ENCODE data around the gene PROS1.

The PROS1 gene

DNA sequence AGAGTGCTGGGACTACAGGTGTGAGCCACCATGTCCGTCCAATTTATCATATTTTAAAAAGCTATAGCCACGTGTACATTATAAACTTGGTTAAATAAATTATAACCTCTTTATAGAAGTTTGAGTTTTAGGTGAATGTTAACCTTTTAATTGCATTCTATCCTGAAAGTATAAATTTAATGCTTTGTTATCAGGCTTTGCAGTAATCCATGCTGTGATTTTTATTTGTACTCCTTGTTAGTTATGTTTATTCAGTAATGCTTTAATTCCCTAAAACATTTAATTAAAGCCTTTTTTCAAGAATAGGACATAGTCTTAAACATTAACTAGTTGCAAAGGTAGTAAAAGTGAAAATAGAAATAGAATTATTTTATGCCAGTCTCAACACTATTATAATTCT, 17.9 kb upstream of the PROS1 start:
- no peak for TF ChIP-seq CTCF (IDR thresholded peaks at IDR 0.05; ENCODE audit: borderline replicate concordance, insufficient read depth, low read depth, low read length)
- no peak overlapping the region for H3K4me3 ChIP-seq (ENCODE audit: low read depth, low read length)

DNA sequence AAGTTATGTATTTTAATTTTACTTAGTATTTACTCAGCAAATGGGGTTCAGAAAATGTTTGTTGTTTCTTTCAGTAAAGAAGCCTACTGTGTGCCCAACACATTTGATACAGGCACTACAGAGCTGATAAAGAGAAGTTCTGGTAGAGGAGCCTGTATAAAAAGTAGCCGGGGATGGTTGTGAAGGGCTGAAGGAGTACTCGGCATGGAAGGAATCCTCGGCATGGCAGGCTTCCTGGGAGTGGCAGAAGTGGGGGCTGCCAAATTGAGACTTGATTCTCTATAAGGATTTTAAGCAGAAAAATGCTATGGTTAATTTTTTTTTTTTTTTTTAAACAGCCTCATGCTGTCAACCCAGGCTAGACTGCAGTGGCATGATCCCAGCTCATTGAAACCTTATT, 15.5 kb upstream of the PROS1 start:
- TF ChIP-seq CTCF (IDR thresholded peaks at IDR 0.05; ENCODE audit: borderline replicate concordance, insufficient read depth, low read depth, low read length), result no peak
- no peak overlapping the region for H3K4me3 ChIP-seq (ENCODE audit: low read depth, low read length)

GRCh38 chr3:93988764-93989163, 15.1 kb upstream of the PROS1 start:
- H3K4me3 ChIP-seq (ENCODE audit: low read depth, low read length), result no peak overlapping the region
- no peak for TF ChIP-seq CTCF (IDR thresholded peaks at IDR 0.05; ENCODE audit: borderline replicate concordance, insufficient read depth, low read depth, low read length)

DNA sequence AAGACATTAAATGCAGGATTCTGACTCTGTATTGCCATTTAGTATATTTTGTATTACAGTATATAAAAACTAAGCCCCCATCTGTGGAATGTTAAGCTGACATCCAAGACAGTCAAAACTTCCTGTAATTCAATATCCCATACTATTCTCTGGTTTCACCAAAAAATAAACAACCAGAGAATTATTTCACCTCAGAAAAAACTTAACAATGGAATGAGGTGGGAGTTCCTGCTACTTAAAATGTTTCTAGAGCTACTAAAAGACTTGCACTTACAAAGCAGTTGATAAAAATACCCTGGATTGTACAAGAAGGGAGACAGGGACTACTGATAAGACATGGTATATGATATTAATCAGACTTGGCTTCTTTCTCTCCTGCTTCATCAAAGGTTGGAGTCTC, 14.6 kb upstream of the PROS1 start:
- no peak for TF ChIP-seq CTCF (IDR thresholded peaks at IDR 0.05; ENCODE audit: borderline replicate concordance, insufficient read depth, low read depth, low read length)
- H3K4me3 ChIP-seq (ENCODE audit: low read depth, low read length), result no peak overlapping the region

DNA sequence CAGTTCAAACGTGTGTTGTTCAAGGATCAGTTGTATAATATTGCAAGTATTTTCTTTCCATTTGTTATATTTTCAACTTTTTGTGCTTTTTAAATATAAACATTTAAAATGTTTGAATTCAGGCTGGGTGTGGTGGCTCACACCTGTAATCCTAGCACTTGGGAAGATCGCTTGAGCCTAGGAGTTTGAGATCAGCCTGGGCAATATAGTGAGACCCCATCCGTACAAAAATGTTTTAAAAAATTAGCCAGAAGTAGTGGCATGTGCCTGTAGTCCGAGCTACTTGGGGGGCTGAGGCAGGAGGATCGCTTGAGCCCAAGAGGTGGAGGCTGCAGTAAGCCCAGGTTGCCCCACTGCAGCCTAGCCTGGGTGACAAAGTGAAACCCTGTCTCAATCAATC, 10.9 kb upstream of the PROS1 start:
- TF ChIP-seq CTCF (IDR thresholded peaks at IDR 0.05; ENCODE audit: borderline replicate concordance, insufficient read depth, low read depth, low read length), result no peak
- H3K4me3 ChIP-seq (ENCODE audit: low read depth, low read length), result no peak overlapping the region

DNA sequence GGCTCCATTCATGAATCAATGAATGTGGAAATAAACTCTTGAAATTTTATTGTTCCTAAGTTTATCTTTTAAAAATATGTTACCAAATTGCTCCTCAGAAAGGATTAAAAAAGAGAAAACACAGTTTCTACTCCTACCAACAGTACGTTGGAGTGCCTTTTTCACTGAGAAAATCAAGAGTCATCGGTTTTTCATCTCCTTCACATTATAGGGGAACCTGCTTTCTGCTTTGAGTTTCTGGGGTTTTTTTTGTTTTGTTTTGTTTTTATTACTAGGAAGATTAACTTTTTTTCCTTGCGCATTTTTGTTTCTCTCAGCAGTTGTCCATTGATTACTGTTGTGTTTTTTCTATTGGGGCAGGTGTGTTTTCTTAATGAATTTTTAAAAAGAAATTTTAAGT, 9.7 kb upstream of the PROS1 start:
- no peak for TF ChIP-seq CTCF (IDR thresholded peaks at IDR 0.05; ENCODE audit: borderline replicate concordance, insufficient read depth, low read depth, low read length)
- H3K4me3 ChIP-seq (ENCODE audit: low read depth, low read length), result no peak overlapping the region

DNA sequence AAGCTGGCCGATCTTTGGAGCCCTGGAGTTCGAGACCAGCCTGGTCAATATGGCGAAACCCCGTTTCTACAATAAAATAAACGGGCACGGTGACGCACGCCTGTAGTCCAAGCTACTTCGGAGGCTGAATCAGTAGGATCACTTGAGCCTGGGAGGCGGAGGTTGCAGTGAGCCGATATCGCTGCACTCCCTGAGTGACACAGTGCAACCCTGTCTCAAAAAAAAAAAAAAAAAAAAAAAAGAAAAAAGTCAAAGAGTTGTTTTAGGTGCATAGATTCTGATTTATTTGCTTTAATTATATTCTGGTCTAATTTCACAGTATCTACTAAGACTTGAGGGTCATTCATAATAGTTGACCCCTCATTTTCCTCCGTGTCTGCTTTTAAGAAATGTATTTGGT, 8.0 kb upstream of the PROS1 start:
- TF ChIP-seq CTCF (IDR thresholded peaks at IDR 0.05; ENCODE audit: borderline replicate concordance, insufficient read depth, low read depth, low read length), result no peak

More for the DNA sequence above, 8.0 kb upstream of the PROS1 start:
- no peak overlapping the region for H3K4me3 ChIP-seq (ENCODE audit: low read depth, low read length)

Data from GM12875 (cell line).